Measurements from ENCODE around the gene TACC3.

The TACC3 gene

DNA sequence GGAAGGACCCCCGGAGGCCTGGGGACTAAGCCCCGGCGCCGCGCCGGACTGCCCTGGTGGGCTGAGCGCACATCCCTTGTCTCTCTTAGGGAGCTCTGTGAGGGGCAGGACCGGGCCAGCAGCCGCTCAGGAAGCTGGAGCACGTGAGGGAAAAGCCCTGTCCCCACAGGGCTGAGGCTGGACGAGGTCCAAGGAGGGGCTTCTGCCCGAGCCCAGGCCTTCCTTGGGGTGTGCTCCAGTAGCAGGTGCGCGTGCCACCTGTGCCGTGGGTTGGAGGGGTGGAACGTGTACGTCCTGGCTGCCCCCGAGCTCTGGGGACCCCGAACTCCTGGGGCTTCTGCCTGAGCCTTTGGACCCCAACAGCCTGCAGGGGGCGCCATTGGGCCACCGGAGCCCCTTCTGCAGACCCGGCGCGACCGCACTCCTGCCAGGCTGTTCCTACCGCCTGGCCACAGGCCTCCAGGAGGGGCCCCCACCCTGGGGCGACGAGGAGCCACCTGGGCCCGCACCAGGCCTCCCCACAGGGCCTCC lies 27.2 kb downstream of the TACC3 start:
- DNase-seq, result peak; percentile 90

DNA sequence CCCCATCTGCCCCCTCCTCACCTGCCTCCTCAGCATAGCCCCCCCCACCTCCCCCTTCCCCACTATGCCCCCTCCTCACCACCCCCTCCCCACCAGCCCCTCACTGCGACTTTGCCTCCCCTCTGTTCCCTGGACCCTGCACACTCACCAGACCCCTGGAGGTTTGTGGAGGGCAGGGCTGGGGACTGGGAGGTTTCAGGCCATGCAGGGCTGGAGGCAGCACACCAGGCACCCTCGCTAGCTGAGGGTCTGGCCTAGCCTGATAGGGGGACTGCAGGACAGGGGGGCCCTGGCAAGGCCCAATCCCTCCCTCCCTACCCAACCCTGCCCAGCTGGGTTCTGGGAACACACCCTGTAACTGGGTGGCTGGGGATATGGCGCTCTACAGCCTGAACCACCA lies 28.0 kb downstream of the TACC3 start:
- DNase-seq, result no peak

DNA sequence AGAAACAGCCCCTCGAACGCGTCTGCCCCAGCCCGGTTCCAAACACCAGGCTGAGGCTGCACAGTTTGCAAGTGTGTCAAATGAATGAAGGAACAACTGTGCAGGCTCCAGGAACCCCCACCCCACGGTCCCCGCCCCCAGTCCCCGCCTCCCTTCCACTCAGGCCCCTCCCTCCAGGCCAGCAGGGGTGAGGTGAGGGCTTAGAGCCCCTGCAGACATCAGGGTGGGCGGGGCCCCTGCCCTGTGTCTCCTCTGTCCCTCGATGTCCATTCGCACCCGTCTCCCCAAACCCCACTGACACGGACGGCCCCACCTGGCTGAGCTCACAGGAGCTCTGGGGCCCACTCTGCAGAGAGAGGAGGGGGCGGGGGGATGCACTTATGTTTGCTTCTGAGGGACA lies 28.5 kb downstream of the TACC3 start:
- DNase-seq, result no peak

DNA sequence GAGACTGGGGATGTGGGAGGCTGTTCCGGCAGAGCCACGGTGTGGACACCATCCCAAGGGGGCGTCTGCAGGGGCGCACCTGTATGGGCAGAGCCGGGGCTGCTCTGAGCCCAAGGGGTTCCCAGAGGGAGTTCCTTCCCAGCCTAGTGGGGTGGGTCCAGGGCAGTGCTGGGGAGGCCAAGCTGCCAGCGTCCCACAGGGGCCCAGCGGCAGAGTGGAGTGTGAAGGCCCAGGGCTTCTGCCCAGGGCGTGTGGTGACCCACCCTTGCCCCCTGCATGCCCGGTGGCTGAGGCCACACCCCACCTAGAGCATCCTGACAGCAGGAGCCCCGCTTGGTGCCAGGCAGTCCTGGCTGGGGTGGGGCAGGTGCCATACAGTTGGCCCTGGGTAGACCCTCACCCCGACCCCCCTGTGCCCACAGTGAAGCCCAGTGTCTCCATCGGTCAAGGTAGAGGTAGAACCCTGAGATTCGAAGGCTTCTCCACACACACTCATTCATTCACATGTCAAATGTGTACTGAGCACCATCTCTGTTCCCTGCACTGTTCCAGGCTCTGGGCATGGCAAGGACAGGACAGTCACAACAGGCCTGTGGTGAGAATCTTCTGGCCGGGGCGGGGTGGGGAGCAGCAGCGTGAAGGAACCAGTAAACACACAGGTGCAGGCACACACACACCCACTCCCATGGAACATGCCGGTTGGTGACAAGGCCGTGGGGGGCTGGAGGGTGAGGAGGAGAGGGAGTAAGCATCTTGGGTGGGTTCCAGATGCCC lies 29.2 kb downstream of the TACC3 start:
- no peak for DNase-seq

DNA sequence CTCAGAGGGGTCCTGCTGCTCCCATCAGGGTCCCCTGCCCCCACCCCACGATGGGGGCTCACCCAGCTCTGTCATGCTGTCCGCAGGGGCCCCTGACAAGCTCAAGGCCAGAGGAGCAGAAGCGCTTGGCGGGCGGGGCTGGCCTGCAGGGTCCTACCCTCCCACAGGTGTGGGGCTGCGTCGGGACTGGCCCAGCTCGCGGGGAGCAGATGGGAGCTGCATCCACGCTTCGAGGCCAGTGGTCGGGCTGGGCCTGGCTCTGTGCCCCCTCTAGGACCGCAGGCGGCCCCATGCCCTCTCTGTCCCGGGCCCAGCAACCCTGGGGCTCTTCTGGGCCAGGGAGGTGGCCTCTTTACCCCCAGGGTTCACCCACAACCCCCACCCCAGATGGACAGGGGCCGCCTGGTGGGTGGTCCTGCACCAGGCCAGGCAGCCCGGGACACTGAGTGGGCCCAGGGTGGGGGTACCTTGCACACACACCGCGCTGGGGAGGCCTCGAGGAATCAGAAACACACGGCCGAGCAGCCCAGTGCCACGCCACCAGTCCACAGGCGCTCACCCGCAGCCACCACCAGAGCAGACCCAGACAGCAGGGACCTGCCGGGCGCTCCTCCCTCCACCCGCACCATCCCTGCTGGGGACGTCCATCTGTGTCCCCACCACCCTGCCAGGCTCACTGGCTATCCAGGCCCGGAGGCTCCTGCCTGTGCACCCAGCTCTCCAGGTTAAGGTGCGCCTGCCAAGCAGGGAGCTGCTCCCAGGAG lies 30.0 kb downstream of the TACC3 start:
- DNase-seq, result no peak

DNA sequence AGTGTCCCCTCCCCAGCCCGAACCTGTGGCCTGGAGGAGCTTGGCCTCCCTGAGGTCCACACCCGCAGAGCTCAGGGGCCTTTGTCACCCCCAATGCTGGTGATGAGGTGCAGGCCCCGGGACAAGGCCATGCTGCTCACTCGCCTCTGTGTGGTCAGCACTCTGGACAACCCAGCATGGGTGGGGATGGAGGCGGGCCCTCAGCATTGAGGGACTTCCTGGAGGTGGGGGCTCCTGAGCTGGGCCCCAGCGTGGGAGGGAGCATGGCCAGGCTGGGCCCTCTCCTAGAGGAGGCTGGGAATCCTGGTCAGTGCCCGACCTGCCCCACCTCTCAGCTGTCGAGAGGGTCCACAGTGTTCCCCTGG lies 30.6 kb downstream of the TACC3 start:
- no peak for DNase-seq

DNA sequence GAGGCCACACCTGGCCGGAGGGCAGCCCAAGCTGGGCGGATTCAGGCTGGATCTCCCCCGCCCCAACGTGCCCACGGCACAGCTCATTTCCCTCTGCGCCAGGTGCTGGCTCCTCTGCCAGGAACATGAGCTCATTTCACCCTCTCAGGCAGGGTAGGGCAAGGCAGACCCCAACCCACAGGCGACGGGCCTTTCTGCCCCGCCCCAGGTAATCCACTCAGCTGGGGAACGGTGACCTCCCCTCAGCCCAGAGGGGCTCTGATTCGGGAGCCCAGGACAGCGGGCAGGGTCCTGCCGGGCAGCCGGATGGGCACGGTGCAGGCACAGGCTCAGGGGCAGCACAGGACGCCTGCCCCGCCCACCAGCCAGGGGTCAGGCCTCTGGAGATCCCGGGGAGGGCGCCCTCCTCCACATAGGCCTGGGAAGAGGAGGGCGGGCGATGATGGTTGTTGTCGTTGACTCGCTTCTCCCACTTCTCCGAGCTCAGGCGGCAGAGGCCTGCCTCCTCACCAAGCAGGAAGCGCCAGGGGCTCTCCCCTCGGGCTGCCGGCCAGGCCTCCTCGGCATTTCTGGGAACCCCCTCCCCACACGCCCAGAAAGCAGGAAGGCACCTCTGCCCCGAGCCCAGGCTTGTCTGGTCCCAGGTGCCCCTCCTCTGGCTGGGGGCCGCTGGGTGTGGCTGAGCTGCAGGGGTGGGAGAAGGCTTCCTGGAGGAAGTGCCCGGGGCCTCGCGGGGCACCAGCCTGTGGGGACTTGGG lies 31.1 kb downstream of the TACC3 start:
- DNase-seq, result no peak

DNA sequence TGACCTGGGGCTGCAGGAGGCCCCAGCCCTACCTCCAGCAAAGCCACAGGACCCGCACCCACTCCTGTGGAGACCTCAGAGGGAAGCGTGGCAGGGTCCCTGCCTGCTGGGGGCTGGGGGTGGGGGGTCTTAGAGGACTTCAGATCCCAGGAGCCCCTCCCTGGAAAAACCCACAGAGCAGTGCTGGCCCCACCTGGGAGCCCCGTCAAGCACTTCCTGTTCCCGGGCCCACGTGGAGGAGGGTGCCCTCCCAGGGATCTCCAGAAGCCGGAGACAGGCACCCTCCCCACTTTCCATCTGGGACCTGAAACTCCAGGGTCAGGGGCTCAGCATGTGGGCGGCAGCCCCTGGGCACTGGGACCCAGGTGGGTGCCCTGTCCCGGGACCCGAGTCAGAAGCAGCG lies 32.0 kb downstream of the TACC3 start:
- DNase-seq, result no peak

DNA sequence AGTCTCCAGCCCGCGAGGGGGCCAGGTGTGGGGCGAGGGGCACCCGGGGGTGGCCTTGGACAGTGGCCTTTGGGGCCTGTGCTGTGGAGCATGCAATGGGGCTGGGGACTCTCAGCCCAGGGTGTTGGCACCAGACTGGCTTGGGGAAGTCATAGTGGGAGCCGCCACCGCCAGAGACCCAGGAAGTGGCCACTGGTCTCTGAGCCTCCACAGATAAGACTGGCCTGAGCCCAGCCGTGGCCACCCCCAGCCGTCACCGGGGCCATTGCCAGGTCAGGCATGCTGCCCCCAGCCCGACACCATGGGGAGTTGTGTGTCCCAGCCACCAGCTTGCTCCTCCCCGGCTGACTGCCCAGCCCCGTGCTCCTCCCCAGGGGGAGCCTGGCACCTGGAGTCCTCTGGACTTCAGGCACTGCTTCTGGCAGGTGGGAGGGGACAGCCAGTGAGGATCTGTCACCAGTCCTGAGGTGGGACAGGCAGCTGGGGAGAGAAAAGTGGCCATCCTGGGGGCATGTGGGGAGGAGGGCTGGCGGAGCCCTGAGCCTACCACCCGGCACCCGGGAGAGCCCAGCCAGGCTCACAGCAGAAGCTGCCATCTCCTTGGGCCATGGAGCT lies 32.5 kb downstream of the TACC3 start:
- DNase-seq, result no peak

DNA sequence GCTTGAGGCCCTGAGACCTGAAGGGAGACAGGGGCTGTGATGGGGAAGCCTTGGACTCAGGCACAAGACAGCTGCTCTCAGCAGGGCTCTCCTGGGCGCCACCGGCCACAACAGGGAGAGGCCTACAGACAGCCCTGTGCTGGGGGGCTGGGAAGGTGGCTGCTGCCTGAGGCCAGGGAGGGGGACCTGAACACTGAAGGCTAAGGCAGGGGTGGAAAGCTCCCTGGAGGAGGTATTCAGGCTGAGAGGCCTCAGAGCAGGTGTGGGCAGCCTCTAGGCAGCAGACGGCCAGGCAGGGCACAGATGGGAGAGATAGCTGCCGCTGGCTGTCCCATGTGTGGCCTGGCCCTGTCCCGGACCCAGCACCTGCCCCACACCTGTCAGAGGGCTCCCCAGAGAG lies 33.0 kb downstream of the TACC3 start:
- no peak for DNase-seq

DNA sequence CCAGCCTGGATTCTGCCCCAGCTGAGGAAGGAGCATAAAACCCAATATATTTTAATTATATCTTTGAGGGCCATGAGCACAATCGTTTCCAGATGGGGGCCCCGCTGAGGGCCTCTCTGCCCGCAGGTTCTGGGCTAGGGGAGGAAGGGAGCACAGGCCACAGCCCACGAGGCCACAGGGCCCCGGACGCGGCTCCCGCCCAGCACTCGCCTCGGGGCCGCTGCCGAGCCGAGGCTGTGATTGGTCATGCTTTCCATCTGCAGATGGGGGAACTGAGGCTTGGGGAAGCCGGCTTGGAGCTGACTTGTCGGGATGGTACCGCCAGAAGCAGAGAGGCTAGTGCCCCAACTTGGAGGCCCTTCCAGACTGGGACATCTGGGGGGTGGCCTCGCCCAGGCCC lies 34.0 kb downstream of the TACC3 start:
- DNase-seq, result no peak

DNA sequence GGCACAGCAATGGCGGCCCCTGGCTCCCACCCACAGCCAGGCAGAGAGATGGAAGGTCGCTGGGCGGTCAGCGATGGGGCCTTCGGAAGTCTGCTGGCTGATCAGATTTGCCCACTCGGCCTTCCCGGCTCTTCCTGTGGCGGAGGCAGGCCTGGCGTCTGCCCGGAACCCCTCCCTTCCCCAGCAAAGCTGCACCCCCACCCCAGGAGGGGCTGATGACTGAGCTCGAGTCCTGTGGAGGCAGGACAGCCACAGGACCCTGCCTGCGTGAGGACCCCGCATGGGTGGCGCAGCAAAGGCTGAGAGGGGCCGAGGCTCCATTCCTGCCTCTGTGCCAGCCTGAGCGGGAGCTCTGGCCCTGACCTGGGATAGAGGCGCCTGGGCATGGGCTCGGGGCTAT lies 34.8 kb downstream of the TACC3 start:
- DNase-seq, result no peak

DNA sequence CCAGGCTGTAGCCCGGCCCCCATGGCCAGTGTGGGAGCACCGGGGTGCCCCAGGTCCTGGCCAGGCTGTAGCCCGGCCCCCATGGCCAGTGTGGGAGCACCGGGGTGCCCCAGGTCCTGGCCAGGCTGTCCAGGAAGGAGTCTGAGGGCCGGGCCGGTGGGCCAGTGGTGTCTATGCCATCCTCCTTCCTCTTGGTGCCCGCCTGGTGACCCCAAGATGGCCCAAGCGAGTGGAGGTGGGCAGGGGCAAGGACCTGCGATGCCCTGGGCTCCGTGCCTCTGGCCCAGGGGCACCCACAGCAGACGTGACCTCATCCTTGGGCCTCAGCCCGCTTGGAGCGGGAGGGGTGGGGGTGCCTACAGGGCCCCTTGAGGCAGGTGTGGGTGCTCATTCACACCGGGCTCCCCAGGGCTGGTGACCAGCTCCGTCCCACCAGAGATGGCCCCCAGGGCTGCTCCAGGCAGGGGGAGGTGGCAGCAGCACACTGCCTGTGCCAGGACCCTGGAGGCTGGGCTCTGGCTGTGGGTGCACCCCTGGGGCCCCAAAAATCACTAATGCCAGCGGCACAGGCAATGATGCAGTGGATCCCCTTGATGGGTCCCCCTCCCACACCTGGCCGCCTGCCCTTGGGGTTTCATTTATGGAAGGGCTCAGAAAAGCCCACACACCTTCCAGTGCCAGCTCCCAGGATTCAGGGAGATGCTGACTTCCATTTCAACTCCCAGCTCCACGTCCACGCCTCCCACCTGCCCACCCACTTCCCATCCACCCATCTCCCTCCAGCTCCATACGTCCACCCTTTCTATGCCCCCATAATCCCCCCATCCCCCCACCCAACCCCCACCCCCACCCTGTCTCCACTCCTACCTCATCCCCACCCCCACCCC lies 35.8 kb downstream of the TACC3 start:
- no peak for DNase-seq

DNA sequence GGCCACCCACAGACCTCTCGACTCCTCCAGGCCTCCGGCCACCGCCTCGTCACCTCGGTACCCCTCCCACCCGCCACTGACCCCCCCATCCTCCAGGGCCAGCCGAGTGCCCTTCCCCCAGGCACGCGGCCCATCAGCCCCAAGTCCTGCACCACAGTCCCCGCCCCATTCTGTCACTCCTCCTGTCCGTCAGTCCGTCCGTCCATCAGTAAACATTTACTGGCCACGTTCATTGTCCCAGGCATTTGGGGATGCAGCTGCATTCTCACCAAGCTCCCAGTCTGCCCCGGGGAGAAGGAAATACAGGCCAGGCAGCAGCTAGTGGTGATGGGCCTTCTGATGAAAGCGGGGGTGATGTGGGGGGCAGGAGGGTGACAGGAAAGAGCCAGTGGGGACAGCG lies 36.5 kb downstream of the TACC3 start:
- DNase-seq, result peak; percentile 1

DNA sequence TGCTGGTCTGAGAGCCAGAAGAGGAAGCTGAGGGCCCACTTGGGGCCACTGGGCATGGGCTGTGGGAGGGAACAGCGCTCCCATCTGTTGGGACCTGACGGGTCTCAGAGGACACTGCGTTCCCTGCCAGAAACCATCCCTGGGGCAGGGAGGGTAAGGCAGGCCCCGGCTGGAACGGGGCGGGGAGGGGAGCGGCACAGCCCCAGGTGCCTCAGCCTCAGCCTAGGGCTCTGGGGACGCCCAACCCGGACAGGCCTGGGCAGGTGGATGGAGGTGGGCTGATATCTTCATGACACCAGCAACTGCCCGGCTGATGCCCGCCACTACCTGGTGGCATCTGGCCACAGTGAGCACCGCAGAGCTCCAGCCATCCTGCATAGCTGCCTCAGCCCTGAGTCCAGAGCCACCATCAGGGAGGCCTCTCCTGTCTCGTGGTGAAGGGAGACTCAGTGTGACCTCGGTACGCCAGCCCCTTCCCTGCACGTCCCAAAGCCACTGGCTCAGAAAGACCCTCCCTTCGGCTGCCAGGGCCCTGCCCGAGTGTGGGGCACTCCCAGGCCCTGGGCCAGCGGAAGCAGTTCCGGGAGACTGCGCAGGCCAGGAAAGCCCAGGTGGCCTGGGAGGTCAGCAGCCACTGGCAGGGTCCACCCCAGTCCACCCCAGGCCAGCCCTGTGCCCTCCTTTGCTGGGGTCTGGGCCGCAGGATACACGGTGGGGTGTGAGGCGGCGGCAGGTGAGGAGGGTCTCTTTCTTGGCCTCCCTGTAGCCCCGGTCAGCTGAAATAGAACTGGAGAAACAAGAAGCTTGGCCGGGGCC lies 37.2 kb downstream of the TACC3 start:
- DNase-seq, result no peak

DNA sequence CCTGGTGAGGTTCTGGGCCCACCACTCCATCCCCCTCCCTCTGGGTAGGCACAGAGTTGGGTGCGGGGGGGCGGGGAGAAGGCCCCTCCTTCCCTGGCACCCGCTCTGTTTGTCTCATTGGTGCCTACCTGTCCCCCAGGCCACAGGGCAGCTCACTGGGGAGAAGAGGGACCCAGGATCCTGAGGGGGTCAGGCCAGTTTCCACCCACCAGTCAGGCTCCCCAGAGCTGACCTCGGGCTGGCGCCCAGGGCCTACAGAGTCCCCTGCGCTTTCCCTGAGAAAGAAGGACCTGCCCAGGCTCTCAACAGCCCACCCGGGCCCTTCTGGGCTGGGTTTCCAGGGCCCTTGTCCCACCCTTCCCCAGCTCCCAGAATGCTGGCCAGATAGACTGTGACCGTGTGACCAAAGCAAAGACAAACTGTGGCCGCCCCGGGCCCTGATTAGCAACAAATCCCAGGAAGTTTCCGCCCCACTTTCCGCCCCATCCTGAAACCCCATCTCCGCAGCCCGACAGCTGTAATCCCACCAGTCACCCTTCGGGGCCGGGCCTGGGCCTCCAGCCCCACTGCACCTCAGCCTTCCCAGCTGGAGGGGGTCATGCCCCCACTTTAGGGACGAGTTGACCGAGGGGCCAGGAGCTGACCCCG lies 38.0 kb downstream of the TACC3 start:
- no peak for DNase-seq

DNA sequence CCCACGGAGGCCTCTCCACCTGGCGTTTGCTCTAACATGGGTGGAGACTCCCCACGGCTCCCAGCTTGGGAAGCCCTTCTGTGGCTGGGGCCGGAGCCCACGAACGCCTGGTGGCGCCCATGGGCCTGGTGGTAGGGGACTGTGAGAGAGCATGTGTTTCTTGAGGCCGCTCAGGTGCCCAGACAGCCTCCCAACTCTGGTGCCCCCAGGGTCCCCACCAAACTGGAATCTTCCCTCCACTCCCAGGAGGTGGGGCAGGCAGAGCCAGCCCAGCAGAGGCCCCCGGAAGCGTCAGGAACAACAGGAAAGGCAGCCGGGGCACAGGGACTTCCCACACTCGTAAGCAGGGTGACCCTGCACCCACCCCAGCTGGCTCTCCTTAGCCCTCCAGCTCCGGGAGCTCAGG lies 38.5 kb downstream of the TACC3 start:
- DNase-seq, result no peak

DNA sequence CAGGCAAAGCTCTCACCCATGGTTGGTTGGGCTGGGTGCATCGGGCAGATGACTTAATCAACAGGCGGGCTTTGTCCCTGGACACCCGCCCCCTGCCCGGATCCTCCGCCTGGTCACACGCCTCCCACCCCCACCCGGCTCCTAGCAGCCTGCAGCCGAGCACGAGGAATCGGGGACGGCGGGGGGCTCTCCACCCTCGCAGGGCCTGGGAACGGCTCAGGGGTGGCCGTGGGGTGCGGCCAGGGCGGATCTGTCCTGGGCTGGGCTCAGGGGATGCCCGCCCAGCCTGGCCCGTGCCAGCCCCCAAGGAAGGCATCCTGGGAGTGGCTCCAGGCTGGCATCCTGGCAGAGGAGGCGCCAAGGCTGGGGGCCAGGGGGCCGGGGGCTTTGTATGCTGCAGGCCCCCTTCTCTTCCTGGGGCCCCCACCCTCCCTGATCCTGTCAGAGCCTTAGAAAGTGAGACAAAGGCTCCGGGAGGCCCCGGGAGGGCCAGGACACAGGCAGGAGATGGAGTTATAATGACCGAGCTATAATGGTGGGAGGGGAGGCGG lies 39.3 kb downstream of the TACC3 start:
- peak; percentile 70 for DNase-seq

DNA sequence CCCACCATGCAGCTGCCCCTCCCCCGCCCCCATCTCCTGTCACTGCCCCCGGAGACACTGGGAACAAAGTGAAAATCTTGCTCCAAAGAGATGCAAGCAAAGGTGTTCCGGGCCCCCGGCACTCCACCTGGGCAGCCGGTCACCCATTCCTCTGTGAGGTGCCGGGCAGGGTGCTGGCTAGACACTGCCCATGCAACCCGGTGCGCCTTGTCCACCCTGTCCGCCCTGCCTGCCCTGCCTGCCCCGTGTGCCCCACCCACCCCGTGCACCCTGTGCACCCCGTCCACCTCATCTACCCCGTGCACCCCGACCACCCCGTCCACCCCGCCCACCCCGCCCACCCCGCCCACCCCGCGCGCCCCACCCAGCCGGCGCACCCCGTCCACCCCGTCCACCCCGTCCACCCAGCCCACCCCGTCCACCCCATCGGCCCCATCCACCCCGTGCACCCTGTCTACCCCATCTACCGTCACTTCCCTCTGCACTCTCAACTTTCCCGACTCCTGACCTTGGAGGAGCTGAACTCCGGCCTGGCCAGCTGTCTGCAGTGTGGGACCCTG lies 39.9 kb downstream of the TACC3 start:
- no peak for DNase-seq

Measured in eye (tissue), 1 donor.